Lung (tissue), 12 donors: ENCODE data around the gene GATB. TPM values are rescaled to one million over a fixed set of nuclear protein-coding genes. Genes with fewer than 3 reads are reported as not detected.

Experiments
- ATAC-seq: fragments of 200-7000 bp; cut with Tn5 transposase; one replicate; pipeline ENCODE4 v1.9.1; 2020; ENCODE audit warnings: moderate number of reproducible peaks; ENCODE audit not compliant: insufficient read depth, low FRiP score
- DNase-seq, 3 donors: peaks; one replicate each; pipeline ENCODE4 v3.0.0-alpha.2; 2013 to 2017
- H3K27ac ChIP-seq, 2 donors: one replicate each; pipeline ENCODE4 v1.5.1; 2013; ENCODE audit warnings: mild to moderate bottlenecking in 2 of 2, moderate library complexity in 2 of 2, control low read depth in 1 of 2, inconsistent platforms in 1 of 2, low read depth in 1 of 2, low read length in 1 of 2
- H3K27me3 ChIP-seq, 3 donors: one replicate each; pipeline ENCODE4 v1.5.1; 2013; ENCODE audit warnings: low read length in 2 of 3; ENCODE audit not compliant: control insufficient read depth in 3 of 3, insufficient read depth in 3 of 3
- H3K36me3 ChIP-seq, 4 donors: one replicate each; pipeline ENCODE4 v1.5.1; 2013; ENCODE audit warnings: low read length in 4 of 4, mild to moderate bottlenecking in 1 of 4, moderate library complexity in 1 of 4; ENCODE audit not compliant: control insufficient read depth in 4 of 4, insufficient read depth in 4 of 4
- H3K4me1 ChIP-seq, 5 donors: one replicate each; pipeline ENCODE4 v1.5.1; 2013; ENCODE audit warnings: low read length in 5 of 5, mild to moderate bottlenecking in 2 of 5, moderate library complexity in 1 of 5; ENCODE audit not compliant: control insufficient read depth in 5 of 5, insufficient read depth in 5 of 5
- H3K4me3 ChIP-seq: one replicate; pipeline ENCODE4 v1.5.1; 2013; ENCODE audit warnings: mild to moderate bottlenecking, control low read depth, moderate library complexity
- H3K9ac ChIP-seq, 2 donors: one replicate each; pipeline ENCODE4 v1.5.1; 2013; ENCODE audit warnings: low read length in 2 of 2, control low read depth in 1 of 2; ENCODE audit not compliant: insufficient read depth in 1 of 2
- H3K9me3 ChIP-seq, 4 donors: one replicate each; pipeline ENCODE4 v1.5.1; 2013; ENCODE audit warnings: low read length in 3 of 4, mild to moderate bottlenecking in 1 of 4, moderate library complexity in 1 of 4; ENCODE audit not compliant: control insufficient read depth in 4 of 4, insufficient read depth in 3 of 4
- WGBS, 2 donors: extraction: QIAGEN DNeasy Blood & Tissue Kit; methylation state at CpG; one replicate each; pipeline ENCODE4 v1.1.7; 2013; 5-methylcytosine and 5-hydroxymethylcytosine counted together
- polyA plus RNA-seq, 2 donors: library from polyadenylated mRNA; stranded (reverse); fragments of 200-250 nt; gene quantifications; one replicate each; pipeline ENCODE4 v1.2.1, GENCODE V29; 2013
- total RNA-seq, 2 donors: library from RNA; depleted of rRNA in 1 of 2; stranded (reverse); fragments of >200 nt in 1 of 2; gene quantifications; one replicate each; pipeline ENCODE4 v1.2.1, GENCODE V29; 2014 to 2021
- TF ChIP-seq, protein P1 (sequence below): IDR thresholded peaks from 2 replicates; pipeline ENCODE4 v1.5.1; 2012; ENCODE audit warnings: mild to moderate bottlenecking; ENCODE audit errors: control extremely low read depth, extremely low read depth
- donor health status: control.
- donor health status: control.
- donor health status: Bipolar disorder and iron deficiency.
- donor health status: healthy.
- donor health status: DM: yes; HTN: yes; CAD: no.

Gene GATB
- total and polyA plus RNA-seq, 4 donors = 11.0 to 18.4 (median 15.6) TPM

DNA sequence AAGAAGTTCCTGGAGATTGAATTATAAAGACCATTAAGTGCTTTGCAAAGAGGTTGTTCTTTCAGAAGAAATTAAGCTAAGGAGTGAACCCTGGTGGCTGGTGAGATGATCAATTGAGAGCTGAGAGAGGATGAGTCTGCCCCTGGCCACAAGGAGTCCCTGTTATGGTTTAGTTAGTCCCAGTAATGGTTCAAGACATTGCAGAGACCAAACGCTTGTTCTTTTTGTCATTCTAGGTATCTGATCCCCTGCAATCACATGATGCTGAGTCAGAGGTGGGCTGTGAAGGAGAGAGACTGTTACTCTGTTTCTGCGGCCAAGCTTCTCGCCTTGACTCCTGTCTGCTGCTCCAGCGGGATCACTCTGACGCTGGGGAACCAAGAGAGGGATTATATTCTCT lies 114.5 kb downstream of the GATB start:
- ATAC-seq (no peak), DNase-seq (no peak)
- H3K9ac ChIP-seq = no peak overlapping the region
- 86 to 88% methylated on average over 5 of the region's 5 CpGs for WGBS, 2 donors
- H3K4me3 ChIP-seq = no peak overlapping the region
- peaks cover 0 to 4% (median 0%) of the 10 kb centered on the region in 4 donors for H3K36me3 ChIP-seq
- TF ChIP-seq, protein P1, sequence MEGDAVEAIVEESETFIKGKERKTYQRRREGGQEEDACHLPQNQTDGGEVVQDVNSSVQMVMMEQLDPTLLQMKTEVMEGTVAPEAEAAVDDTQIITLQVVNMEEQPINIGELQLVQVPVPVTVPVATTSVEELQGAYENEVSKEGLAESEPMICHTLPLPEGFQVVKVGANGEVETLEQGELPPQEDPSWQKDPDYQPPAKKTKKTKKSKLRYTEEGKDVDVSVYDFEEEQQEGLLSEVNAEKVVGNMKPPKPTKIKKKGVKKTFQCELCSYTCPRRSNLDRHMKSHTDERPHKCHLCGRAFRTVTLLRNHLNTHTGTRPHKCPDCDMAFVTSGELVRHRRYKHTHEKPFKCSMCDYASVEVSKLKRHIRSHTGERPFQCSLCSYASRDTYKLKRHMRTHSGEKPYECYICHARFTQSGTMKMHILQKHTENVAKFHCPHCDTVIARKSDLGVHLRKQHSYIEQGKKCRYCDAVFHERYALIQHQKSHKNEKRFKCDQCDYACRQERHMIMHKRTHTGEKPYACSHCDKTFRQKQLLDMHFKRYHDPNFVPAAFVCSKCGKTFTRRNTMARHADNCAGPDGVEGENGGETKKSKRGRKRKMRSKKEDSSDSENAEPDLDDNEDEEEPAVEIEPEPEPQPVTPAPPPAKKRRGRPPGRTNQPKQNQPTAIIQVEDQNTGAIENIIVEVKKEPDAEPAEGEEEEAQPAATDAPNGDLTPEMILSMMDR = no peak
- H3K9me3 ChIP-seq = no peaks in the 10 kb centered on the region
- no peaks in the 10 kb centered on the region for H3K4me1 ChIP-seq
- H3K27ac ChIP-seq = no peak overlapping the region
- H3K27me3 ChIP-seq = peaks cover 0 to 3% (median 0%) of the 10 kb centered on the region in 3 donors

DNA sequence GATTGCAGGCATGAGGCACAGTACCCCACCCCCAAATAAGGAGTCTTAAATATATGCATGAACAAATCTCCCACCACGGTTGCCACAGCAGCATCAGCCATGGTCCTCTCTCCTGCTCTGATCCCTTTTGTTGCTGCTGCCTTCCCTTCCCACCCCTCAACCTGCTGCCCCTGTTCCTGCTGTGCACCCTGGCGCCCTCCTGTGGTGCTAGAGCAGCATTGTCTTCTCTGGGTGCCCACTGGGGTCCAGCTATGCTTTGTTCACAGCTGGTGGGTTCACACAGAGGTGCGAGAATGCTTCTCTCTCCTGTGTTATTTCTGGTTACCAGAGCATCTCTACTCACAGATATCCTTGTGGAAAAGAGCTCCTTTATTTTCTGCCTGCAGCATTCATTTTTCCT lies 116.2 kb downstream of the GATB start:
- no peak overlapping the region for H3K4me3 ChIP-seq
- no peaks in the 10 kb centered on the region for H3K4me1 ChIP-seq
- 49% methylated on average over 3 of the region's 3 CpGs for WGBS, 2 donors
- ATAC-seq (no peak), DNase-seq (no peak)
- no peaks in the 10 kb centered on the region for H3K9me3 ChIP-seq
- TF ChIP-seq, protein P1 = no peak
- no peak overlapping the region for H3K9ac ChIP-seq
- H3K36me3 ChIP-seq = peaks cover 0 to 3% (median 0%) of the 10 kb centered on the region in 4 donors
- H3K27ac ChIP-seq = no peak overlapping the region
- H3K27me3 ChIP-seq = peaks cover 0 to 3% (median 0%) of the 10 kb centered on the region in 3 donors

DNA sequence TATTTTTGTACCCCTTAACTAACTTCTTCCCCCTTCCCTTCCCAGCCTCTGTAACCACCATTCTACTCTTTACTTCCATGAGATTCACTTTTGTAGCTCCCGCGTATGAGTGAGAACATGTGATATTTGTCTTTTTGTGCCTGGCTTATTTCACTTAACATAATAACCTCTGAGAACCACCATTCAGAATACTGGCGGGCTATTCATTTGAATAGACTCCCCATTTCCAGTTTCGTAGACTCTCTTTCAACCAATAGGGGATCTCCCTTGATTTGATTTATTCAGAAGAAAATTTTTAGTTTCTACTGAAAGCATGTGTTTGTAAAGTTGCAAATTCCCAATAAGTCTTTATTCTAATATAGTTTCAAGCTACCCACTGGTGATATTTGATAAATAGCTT lies 117.2 kb downstream of the GATB start:
- TF ChIP-seq, protein P1 = no peak
- Histone ChIP-seq H3K9me3 (no peaks in the 10 kb centered on the region), H3K27ac (no peak overlapping the region), H3K36me3 (peaks cover 0 to 1% (median 0%) of the 10 kb centered on the region in 4 donors), H3K4me1 (no peaks in the 10 kb centered on the region), H3K4me3 (no peak overlapping the region), H3K9ac (no peak overlapping the region), H3K27me3 (peaks cover 0 to 3% (median 0%) of the 10 kb centered on the region in 3 donors)
- no peak for ATAC-seq
- 95% methylated on average over 4 of the region's 4 CpGs for WGBS, 2 donors
- no peak for DNase-seq

DNA sequence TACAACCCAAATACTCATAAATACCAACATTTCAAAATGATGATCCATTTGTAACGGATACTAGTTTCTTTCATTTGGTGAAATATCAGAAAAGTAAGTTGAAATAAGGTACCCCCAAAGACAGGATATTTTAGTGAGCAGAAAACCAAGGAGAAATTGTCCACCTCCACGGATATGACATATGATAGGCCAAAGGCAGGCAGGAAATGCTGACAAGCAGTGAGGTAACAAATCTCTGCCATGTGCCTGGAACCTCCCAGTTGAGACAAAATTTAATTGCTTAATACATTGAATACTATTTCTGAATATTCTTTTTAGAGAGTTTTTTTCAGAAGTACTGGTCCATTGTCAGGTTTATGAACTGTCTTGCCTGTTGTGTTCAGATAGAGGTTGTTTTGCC lies 118.8 kb downstream of the GATB start:
- DNase-seq (no peak), ATAC-seq (no peak)
- TF ChIP-seq, protein P1 = no peak
- H3K9ac ChIP-seq = no peak overlapping the region
- no peaks in the 10 kb centered on the region for H3K4me1 ChIP-seq
- H3K4me3 ChIP-seq = no peak overlapping the region
- peaks cover 0 to 2% (median 0%) of the 10 kb centered on the region in 4 donors for H3K36me3 ChIP-seq
- no peak overlapping the region for H3K27ac ChIP-seq
- no peaks in the 10 kb centered on the region for H3K27me3 ChIP-seq
- H3K9me3 ChIP-seq = no peaks in the 10 kb centered on the region
- WGBS, 2 donors = 79 to 81% methylated on average over 2 of the region's 2 CpGs
